PC-9 (cell line): ENCODE data around the gene GMPS. TPM values are rescaled to one million over a fixed set of nuclear protein-coding genes. Genes with fewer than 3 reads are reported as not detected.

Experiments
- BruUV-seq: library from RNA; stranded (reverse); fragments of 400-500 nt; replicated peaks from 2 replicates; lab custom pipeline; 2021; lab: Mats Ljungman, UMichigan
- CTCF ChIA-PET: fragments of 300-600 bp; sonication (Branson Sonifier 250); formaldehyde crosslinking; loops from one replicate; lab custom pipeline; 2022; ENCODE audit warnings: antibody characterized with exemption; lab: Charles Lee
- POLR2A ChIA-PET: fragments of 300-600 bp; sonication (Branson Sonifier 250); formaldehyde crosslinking; loops from one replicate; lab custom pipeline; 2022; ENCODE audit warnings: antibody characterized with exemption; ENCODE audit not compliant: unreplicated experiment; lab: Charles Lee
- DNase-seq, 2 experiments: peaks; one replicate each; pipeline versions ENCODE4 v3.0.0 to v3.0.0-alpha.2; 2015 to 2022; ENCODE audit warnings: mixed read lengths in 1 of 2
- H2AFZ ChIP-seq: fragments of 200-600 bp; sonication (generic); 2 replicates; pipeline ENCODE4 v1.8.1; 2017; ENCODE audit warnings: antibody characterized with exemption
- H3F3A ChIP-seq: fragments of 200-600 bp; sonication (generic); 2 replicates; pipeline ENCODE4 v1.8.1; 2017; ENCODE audit warnings: antibody characterized with exemption, mild to moderate bottlenecking, low read depth; ENCODE audit not compliant: insufficient read depth
- H3K27ac ChIP-seq: fragments of 200-600 bp; sonication (generic); 2 replicates; pipeline ENCODE4 v1.6.1; 2016; ENCODE audit warnings: mixed run types
- H3K27me3 ChIP-seq: fragments of 200-600 bp; sonication (generic); 2 replicates; pipeline ENCODE4 v1.6.1; 2016; ENCODE audit warnings: low read depth, mixed run types; ENCODE audit not compliant: insufficient read depth
- H3K36me3 ChIP-seq: fragments of 200-600 bp; sonication (generic); 2 replicates; pipeline ENCODE4 v1.6.1; 2016; ENCODE audit warnings: low read depth, mixed run types
- H3K4me1 ChIP-seq: fragments of 200-600 bp; sonication (generic); replicated peaks from 2 replicates; pipeline ENCODE4 v1.6.1; 2016; ENCODE audit warnings: mixed run types; ENCODE audit not compliant: insufficient read depth
- H3K4me2 ChIP-seq: fragments of 200-600 bp; sonication (generic); 2 replicates; pipeline ENCODE4 v1.6.1; 2017; ENCODE audit warnings: mixed run types
- H3K4me3 ChIP-seq: fragments of 200-600 bp; sonication (generic); 2 replicates; pipeline ENCODE4 v1.6.1; 2016; ENCODE audit warnings: mixed run types
- H3K79me2 ChIP-seq: fragments of 200-600 bp; sonication (generic); 2 replicates; pipeline ENCODE4 v1.6.1; 2017; ENCODE audit warnings: low read depth, mixed run types
- H3K9me2 ChIP-seq: fragments of 200-600 bp; sonication (generic); 2 replicates; pipeline ENCODE4 v1.8.1; 2017; ENCODE audit warnings: mild to moderate bottlenecking; ENCODE audit not compliant: insufficient read depth
- H3K9me3 ChIP-seq: fragments of 200-600 bp; sonication (generic); 2 replicates; pipeline ENCODE4 v1.8.1; 2016; ENCODE audit warnings: low read depth; ENCODE audit not compliant: insufficient read depth
- H4K20me1 ChIP-seq: fragments of 200-600 bp; sonication (generic); 2 replicates; pipeline ENCODE4 v1.8.1; 2017; ENCODE audit not compliant: insufficient read depth
- EZH2 ChIP-seq: fragments of 200-600 bp; sonication (generic); IDR thresholded peaks from 2 replicates; pipeline ENCODE4 v1.8.0; 2017; ENCODE audit warnings: antibody characterized with exemption, low read depth
- intact Hi-C: fragments of 100-400 bp; cut with micrococcal nuclease; formaldehyde crosslinking; loops from one replicate; pipeline ENCODE4 v1.10.0; 2022; ENCODE audit not compliant: unreplicated experiment
- total RNA-seq: library from RNA; stranded (reverse); gene quantifications from 2 replicates; pipeline ENCODE4 v1.2.3, GENCODE V29; 2021
- TF ChIP-seq, protein P1 (sequence below): fragments of 200-600 bp; sonication (generic); conservative IDR thresholded peaks from 2 replicates; pipeline ENCODE4 v1.6.1; 2017; ENCODE audit warnings: mixed run types, antibody characterized with exemption, mild to moderate bottlenecking, moderate library complexity

Gene GMPS
- total RNA-seq, 1 experiment from 2014 or later = 139 TPM

DNA sequence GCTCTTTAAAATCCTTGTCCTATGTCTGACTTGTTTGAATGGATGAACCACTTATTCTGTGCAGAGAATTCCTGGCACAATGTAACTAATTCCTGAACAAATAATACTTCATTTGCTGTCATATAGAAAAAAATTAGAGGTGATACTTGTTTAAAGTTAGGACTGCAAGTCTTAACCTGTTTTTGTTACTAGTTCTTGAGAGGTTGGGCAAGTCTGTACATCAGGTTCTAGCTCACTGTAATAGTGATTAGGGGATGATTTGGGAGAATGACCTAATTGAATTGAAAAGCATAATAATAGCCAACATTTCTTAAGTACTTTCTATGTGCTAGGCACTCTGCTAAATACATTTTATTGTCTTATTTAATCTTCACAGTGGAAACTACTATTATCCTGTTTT is 49.3 kb downstream of the GMPS start:
- no peaks in the 10 kb centered on the region for H4K20me1 ChIP-seq
- intact Hi-C loops = no loop called here
- TF ChIP-seq, protein P1, sequence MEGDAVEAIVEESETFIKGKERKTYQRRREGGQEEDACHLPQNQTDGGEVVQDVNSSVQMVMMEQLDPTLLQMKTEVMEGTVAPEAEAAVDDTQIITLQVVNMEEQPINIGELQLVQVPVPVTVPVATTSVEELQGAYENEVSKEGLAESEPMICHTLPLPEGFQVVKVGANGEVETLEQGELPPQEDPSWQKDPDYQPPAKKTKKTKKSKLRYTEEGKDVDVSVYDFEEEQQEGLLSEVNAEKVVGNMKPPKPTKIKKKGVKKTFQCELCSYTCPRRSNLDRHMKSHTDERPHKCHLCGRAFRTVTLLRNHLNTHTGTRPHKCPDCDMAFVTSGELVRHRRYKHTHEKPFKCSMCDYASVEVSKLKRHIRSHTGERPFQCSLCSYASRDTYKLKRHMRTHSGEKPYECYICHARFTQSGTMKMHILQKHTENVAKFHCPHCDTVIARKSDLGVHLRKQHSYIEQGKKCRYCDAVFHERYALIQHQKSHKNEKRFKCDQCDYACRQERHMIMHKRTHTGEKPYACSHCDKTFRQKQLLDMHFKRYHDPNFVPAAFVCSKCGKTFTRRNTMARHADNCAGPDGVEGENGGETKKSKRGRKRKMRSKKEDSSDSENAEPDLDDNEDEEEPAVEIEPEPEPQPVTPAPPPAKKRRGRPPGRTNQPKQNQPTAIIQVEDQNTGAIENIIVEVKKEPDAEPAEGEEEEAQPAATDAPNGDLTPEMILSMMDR = no peak
- no peak for TF ChIP-seq EZH2
- H3F3A ChIP-seq = peaks cover 7% of the 10 kb centered on the region; the same call in 1 of the 2 replicates
- DNase-seq = no peak
- no peak overlapping the region for H2AFZ ChIP-seq
- no peak overlapping the region for H3K4me3 ChIP-seq
- H3K27me3 ChIP-seq = no peaks in the 10 kb centered on the region
- no peak overlapping the region for H3K4me2 ChIP-seq
- CTCF ChIA-PET = no interaction called here
- H3K36me3 ChIP-seq = peaks cover 69% of the 10 kb centered on the region
- H3K9me3 ChIP-seq = no peaks in the 10 kb centered on the region
- H3K9me2 ChIP-seq = no peaks in the 10 kb centered on the region
- POLR2A ChIA-PET = no interaction called here
- H3K27ac ChIP-seq = no peak overlapping the region
- no peaks in the 10 kb centered on the region for H3K4me1 ChIP-seq
- no TSS peak for BruUV-seq
- no peaks in the 10 kb centered on the region for H3K79me2 ChIP-seq

DNA sequence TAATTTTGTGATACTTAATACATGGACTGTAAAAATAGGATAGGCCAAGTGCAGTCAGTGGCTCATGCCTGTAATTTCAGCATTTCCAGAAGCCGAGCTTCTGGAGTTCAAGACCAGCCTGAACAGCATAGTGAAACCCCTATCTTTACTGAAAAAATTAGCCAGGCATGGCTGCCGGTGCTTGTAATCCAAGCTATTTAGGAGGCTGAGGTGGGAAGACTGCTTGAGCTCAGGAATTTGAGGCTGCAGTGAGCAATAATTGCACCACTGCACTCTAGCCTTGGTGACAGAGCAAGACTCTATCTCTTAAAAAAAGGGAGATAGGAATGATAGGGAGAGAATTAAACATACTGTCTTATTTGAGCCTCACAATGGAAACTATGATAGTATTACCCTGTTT is 51.0 kb downstream of the GMPS start:
- no TSS peak for BruUV-seq
- H3K79me2 ChIP-seq = no peaks in the 10 kb centered on the region
- no peaks in the 10 kb centered on the region for H3K9me2 ChIP-seq
- POLR2A ChIA-PET = no interaction called here
- no peak overlapping the region for H3K27ac ChIP-seq
- no peaks in the 10 kb centered on the region for H3K27me3 ChIP-seq
- TF ChIP-seq, protein P1 = no peak
- TF ChIP-seq EZH2 = no peak
- H3K9me3 ChIP-seq = no peaks in the 10 kb centered on the region
- no peak overlapping the region for H2AFZ ChIP-seq
- no peaks in the 10 kb centered on the region for H3K4me1 ChIP-seq
- H3K4me2 ChIP-seq = no peak overlapping the region
- intact Hi-C loops = no loop called here
- H3K36me3 ChIP-seq = peaks cover 51% of the 10 kb centered on the region
- DNase-seq = no peak
- H3F3A ChIP-seq = peaks cover 4% of the 10 kb centered on the region; the same call in 1 of the 2 replicates
- no peaks in the 10 kb centered on the region for H4K20me1 ChIP-seq
- H3K4me3 ChIP-seq = no peak overlapping the region
- CTCF ChIA-PET = no interaction called here

DNA sequence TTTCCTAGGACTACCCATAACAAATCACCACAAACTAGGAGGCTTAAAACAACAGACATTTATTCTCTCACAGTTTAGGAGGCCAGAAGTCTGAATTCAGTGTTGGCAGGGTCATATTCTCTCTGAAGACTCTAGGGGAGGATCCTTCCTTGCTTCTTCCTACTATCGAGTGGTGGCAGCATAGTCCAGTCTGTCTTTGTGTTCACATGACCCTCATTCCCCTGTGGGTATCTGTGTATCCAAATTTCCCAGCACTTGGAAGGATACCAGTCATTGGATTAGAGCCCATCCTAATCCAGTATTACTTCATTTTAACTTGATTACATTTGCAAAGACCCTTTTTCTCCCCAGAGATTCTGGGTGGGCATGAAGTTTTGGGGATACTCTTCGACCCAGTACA is 63.8 kb downstream of the GMPS start:
- no peaks in the 10 kb centered on the region for H3K4me1 ChIP-seq
- peaks cover 59% of the 10 kb centered on the region for H3K36me3 ChIP-seq
- no peak overlapping the region for H2AFZ ChIP-seq
- H4K20me1 ChIP-seq = no peaks in the 10 kb centered on the region
- POLR2A ChIA-PET = no interaction called here
- no TSS peak for BruUV-seq
- no peaks in the 10 kb centered on the region for H3K27me3 ChIP-seq
- CTCF ChIA-PET = no interaction called here
- DNase-seq = no peak
- no peak overlapping the region for H3K4me2 ChIP-seq
- H3K79me2 ChIP-seq = no peaks in the 10 kb centered on the region
- no peak overlapping the region for H3K4me3 ChIP-seq
- no peaks in the 10 kb centered on the region for H3K9me2 ChIP-seq
- no peak overlapping the region for H3K27ac ChIP-seq
- TF ChIP-seq, protein P1 = no peak
- TF ChIP-seq EZH2 = no peak
- H3F3A ChIP-seq = peaks cover 11% of the 10 kb centered on the region
- intact Hi-C loops = no loop called here
- no peaks in the 10 kb centered on the region for H3K9me3 ChIP-seq
